Gastrocnemius medialis (tissue), 4 donors: ENCODE data around the gene EMD. TPM values are rescaled to one million over a fixed set of nuclear protein-coding genes. Genes with fewer than 3 reads are reported as not detected.

Experiments
- ATAC-seq, 2 donors: fragments of 150-250 bp; one replicate each; pipeline ENCODE4 v1.9.1; 2016
- DNase-seq, 2 donors: peaks; one replicate each; pipeline ENCODE4 v3.0.0-alpha.2; 2019
- H3K27ac ChIP-seq, 4 donors: fragments of 200-600 bp; sonication (generic); 1 replicate in 1 of 4; 2 replicates in 3 of 4; pipeline ENCODE4 v1.5.1; 2016 to 2018; ENCODE audit warnings: mild to moderate bottlenecking in 2 of 4, moderate library complexity in 1 of 4
- H3K27me3 ChIP-seq, 3 donors: fragments of 200-600 bp; sonication (generic) in 2 of 3; 1 replicate in 1 of 3; 2 replicates in 2 of 3; pipeline versions ENCODE4 v1.5.1 to v1.6.0; 2016 to 2019; ENCODE audit warnings: mild to moderate bottlenecking in 1 of 3, moderate library complexity in 1 of 3
- H3K36me3 ChIP-seq, 2 donors: fragments of 200-600 bp; sonication (generic) in 1 of 2; one replicate each; pipeline ENCODE4 v1.5.1; 2017 to 2018
- H3K4me1 ChIP-seq, 2 donors: fragments of 200-600 bp; sonication (generic) in 1 of 2; one replicate each; pipeline ENCODE4 v1.5.1; 2016 to 2017; ENCODE audit warnings: mild to moderate bottlenecking in 2 of 2
- H3K4me3 ChIP-seq, 4 donors: fragments of 200-600 bp; sonication (generic) in 3 of 4; 1 replicate in 1 of 4; 2 replicates in 3 of 4; pipeline ENCODE4 v1.5.1; 2016 to 2019; ENCODE audit warnings: mild to moderate bottlenecking in 2 of 4
- H3K9me3 ChIP-seq, 3 donors: fragments of 200-600 bp; sonication (generic) in 2 of 3; 1 replicate in 1 of 3; 2 replicates in 2 of 3; pipeline ENCODE4 v1.5.1; 2016 to 2019
- POLR2A ChIP-seq, 2 donors: fragments of 450-650 bp; IDR thresholded peaks; one replicate each; pipeline ENCODE4 v1.6.1; 2017; ENCODE audit warnings: antibody characterized with exemption in 2 of 2, mild to moderate bottlenecking in 2 of 2, moderate library complexity in 2 of 2
- in situ Hi-C, 4 donors: fragments of 200-750 bp; cut with MboI; loops; one replicate each; pipeline versions ENCODE4 v1.15.0 to v1.8.0; 2017; ENCODE audit warnings: low sequenced_read_pairs in 4 of 4
- intact Hi-C: fragments of 100-400 bp; cut with DNase I; formaldehyde crosslinking; loops from one replicate; pipeline ENCODE4 v1.15.1; 2023; ENCODE audit warnings: low total_unique reads
- total RNA-seq, 4 donors: library from RNA; depleted of rRNA; stranded (reverse); fragments of >200 nt; gene quantifications; one replicate each; pipeline versions ENCODE4 v1.1.0 to v1.2.3, GENCODE V29; 2016
- TF ChIP-seq, protein P1 (sequence below), 5 experiments: fragments of 450-650 bp in 3 of 5; fragments of 200-600 bp in 2 of 5; sonication (generic) in 2 of 5; IDR thresholded peaks in 4 of 5; conservative IDR thresholded peaks in 1 of 5; 1 replicate in 4 of 5; 2 replicates in 1 of 5; pipeline ENCODE4 v1.5.1; 2016 to 2019; ENCODE audit warnings: antibody characterized with exemption in 5 of 5, mild to moderate bottlenecking in 3 of 5, moderate library complexity in 3 of 5

EMD gene
- total RNA-seq, 4 donors from 2014 or later = 36.2 to 61.5 (median 53.2) TPM

DNA sequence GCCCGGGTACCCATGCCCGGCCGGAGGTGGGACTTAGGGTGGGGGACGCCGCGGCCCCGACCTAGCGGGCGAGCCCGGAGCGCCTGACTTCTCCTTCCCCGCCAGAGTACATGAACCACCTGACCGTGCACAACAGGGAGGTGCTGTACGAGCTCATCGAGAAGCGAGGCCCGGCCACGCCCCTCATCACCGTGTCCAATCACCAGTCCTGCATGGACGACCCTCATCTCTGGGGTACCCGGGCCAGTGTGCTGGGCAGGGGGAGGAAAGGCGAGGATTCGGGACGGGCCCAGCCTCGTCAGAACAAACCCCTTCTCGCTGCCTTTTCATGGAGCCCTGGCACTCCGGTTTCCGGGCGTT, 32.9 kb downstream of the EMD start:
- TF ChIP-seq, protein P1, sequence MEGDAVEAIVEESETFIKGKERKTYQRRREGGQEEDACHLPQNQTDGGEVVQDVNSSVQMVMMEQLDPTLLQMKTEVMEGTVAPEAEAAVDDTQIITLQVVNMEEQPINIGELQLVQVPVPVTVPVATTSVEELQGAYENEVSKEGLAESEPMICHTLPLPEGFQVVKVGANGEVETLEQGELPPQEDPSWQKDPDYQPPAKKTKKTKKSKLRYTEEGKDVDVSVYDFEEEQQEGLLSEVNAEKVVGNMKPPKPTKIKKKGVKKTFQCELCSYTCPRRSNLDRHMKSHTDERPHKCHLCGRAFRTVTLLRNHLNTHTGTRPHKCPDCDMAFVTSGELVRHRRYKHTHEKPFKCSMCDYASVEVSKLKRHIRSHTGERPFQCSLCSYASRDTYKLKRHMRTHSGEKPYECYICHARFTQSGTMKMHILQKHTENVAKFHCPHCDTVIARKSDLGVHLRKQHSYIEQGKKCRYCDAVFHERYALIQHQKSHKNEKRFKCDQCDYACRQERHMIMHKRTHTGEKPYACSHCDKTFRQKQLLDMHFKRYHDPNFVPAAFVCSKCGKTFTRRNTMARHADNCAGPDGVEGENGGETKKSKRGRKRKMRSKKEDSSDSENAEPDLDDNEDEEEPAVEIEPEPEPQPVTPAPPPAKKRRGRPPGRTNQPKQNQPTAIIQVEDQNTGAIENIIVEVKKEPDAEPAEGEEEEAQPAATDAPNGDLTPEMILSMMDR (IDR thresholded peaks at IDR 0.05 in 4 of 5, conservative IDR thresholded peaks at IDR 0.05 in 1 of 5) = no peak
- peak in 1 of 2 donors; percentile 45 for TF ChIP-seq POLR2A (IDR thresholded peaks at IDR 0.05)
- ATAC-seq (peak; percentile 66 to 73), DNase-seq (peak; percentile 62 to 73)
- intact Hi-C loops (loop anchor here (2.0 to 5.0 kb wide), 2 partner anchors 25 to 75 kb away; partner anchors contain the start of genes GDI1 and UBL4A), in situ Hi-C loops (loop anchor here in 2 of 4 donors (25.0 kb wide), 1 partner anchor 125 kb away; the partner anchor contains the start of genes G6PD (in 2 of the 2) and IKBKG (in 2 of the 2))
- Histone ChIP-seq H3K27ac (peak overlapping the region; percentile 91 to 98 (median 98)), H3K4me3 (peak overlapping the region; percentile 67 to 90 (median 78)), H3K27me3 (no peaks in the 10 kb centered on the region), H3K36me3 (no peaks in the 10 kb centered on the region), H3K4me1 (peaks cover 12 to 32% of the 10 kb centered on the region in 2 donors), H3K9me3 (no peaks in the 10 kb centered on the region)

DNA sequence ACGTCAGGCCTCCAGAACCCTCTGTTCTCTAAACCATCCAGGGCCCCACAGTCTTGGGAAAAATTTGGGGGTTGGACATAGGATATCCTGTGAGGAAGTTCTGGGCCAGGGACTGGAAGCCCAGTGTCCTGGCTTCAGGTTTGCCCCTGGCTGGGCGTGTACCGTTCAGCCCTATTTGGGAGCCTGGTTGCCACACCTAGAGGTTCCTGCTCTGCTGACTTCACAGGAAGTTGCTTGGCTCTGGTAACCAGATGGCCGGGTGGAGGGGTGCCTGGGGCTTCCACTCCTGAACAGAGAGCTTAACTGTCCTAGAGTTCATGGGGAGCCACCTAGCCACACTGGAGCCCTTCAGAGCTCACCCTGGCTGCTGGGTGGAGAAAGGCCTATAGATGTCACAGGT, 33.4 kb downstream of the EMD start:
- Histone ChIP-seq H3K4me1 (peaks cover 12 to 32% of the 10 kb centered on the region in 2 donors), H3K27ac (peak overlapping the region; percentile 91 to 98 (median 98)), H3K9me3 (no peaks in the 10 kb centered on the region), H3K4me3 (peak overlapping the region; percentile 67 to 90 (median 78)), H3K36me3 (no peaks in the 10 kb centered on the region), H3K27me3 (no peaks in the 10 kb centered on the region)
- ATAC-seq = no peak
- intact Hi-C loops = loop anchor here (5.0 kb wide), 1 partner anchor 75 kb away; the partner anchor contains the start of gene UBL4A
- in situ Hi-C loops = loop anchor here in 2 of 4 donors (25.0 kb wide), 1 partner anchor 125 kb away; the partner anchor contains the start of genes G6PD (in 2 of the 2) and IKBKG (in 2 of the 2)
- TF ChIP-seq, protein P1 (IDR thresholded peaks at IDR 0.05 in 4 of 5, conservative IDR thresholded peaks at IDR 0.05 in 1 of 5) = no peak
- TF ChIP-seq POLR2A (IDR thresholded peaks at IDR 0.05) = no peak
- DNase-seq = no peak

DNA sequence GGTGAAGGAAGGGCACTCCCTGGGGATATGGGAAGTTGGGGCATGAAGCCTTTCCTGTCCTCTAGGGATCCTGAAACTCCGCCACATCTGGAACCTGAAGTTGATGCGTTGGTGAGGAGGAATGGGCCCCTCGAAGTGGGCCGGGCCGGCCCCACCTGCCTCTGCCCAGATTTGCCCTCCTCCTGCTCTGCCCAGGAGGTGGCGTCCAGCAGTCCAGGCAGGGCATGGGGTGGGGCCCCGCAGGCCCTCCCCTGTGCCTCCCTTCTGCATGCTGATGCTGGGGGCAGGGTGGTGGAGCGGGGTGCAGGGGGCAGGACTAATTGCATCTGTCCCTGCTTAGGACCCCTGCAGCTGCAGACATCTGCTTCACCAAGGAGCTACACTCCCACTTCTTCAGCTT, 34.0 kb downstream of the EMD start:
- intact Hi-C loops (loop anchor here (5.0 kb wide), 1 partner anchor 74 kb away; the partner anchor contains the start of gene UBL4A), in situ Hi-C loops (loop anchor here in 2 of 4 donors (25.0 kb wide), 1 partner anchor 124 kb away; the partner anchor contains the start of genes G6PD (in 2 of the 2) and IKBKG (in 2 of the 2))
- H3K27me3 ChIP-seq = no peaks in the 10 kb centered on the region
- ATAC-seq (no peak), DNase-seq (no peak)
- H3K36me3 ChIP-seq = no peaks in the 10 kb centered on the region
- peaks cover 7 to 27% of the 10 kb centered on the region in 2 donors for H3K4me1 ChIP-seq
- TF ChIP-seq, protein P1 (IDR thresholded peaks at IDR 0.05 in 4 of 5, conservative IDR thresholded peaks at IDR 0.05 in 1 of 5) = no peak
- TF ChIP-seq POLR2A (IDR thresholded peaks at IDR 0.05) = no peak
- H3K4me3 ChIP-seq = no peak overlapping the region
- H3K27ac ChIP-seq = peak overlapping the region in 2 of 4 donors; percentile 91 to 98
- no peaks in the 10 kb centered on the region for H3K9me3 ChIP-seq

DNA sequence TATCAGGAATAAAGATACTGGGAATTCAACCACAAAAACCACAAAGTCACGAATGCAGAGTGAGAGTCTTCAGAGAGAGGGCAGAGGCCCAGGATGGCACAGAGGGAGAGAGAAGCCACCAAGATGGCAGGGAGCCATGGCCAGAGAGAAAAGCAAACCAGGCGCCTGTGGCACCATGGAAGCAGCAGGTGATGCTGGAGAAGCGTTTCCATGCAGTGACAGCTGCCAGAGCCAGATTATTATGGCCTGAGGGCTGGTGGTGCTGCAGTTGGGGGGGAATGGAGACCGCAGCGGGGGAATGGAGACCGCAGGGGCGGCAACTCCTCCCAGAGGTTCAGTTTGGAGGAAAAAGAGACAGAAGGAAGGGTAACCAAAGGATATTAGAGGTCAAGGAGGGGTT, 38.1 kb downstream of the EMD start:
- intact Hi-C loops (no loop called here), in situ Hi-C loops (loop anchor here in 2 of 4 donors (25.0 kb wide), 1 partner anchor 120 kb away; the partner anchor contains the start of genes G6PD (in 2 of the 2) and IKBKG (in 2 of the 2))
- no peaks in the 10 kb centered on the region for H3K27me3 ChIP-seq
- H3K9me3 ChIP-seq = no peaks in the 10 kb centered on the region
- TF ChIP-seq, protein P1 (IDR thresholded peaks at IDR 0.05 in 4 of 5, conservative IDR thresholded peaks at IDR 0.05 in 1 of 5) = no peak
- TF ChIP-seq POLR2A (IDR thresholded peaks at IDR 0.05) = no peak
- H3K27ac ChIP-seq = no peak overlapping the region
- DNase-seq = no peak
- no peak overlapping the region for H3K4me3 ChIP-seq
- H3K4me1 ChIP-seq = peaks cover 0 to 7% of the 10 kb centered on the region in 2 donors
- peak in 1 of 2 donors; percentile 43 for ATAC-seq
- H3K36me3 ChIP-seq = no peaks in the 10 kb centered on the region
